HL-60 (cell line): ENCODE measurements around the gene NECTIN4.

Experiments
- DNase-seq, 2 experiments: peaks; one replicate each; pipeline ENCODE4 v3.0.0-alpha.2; 2010 to 2020; ENCODE audit warnings: low read depth in 1 of 2, low spot score in 1 of 2
- H3K27ac ChIP-seq: fragments of 250-450 bp; sonication (Bioruptor Pico); replicated peaks from 2 replicates; pipeline ENCODE4 v1.5.1; 2020; ENCODE audit warnings: mild to moderate bottlenecking, moderate library complexity
- H3K27me3 ChIP-seq: fragments of 250-450 bp; sonication (Bioruptor Pico); 2 replicates; pipeline ENCODE4 v1.5.1; 2021; ENCODE audit warnings: mild to moderate bottlenecking, moderate library complexity; ENCODE audit not compliant: insufficient read depth, poor library complexity, severe bottlenecking
- H3K4me3 ChIP-seq: replicated peaks from 2 replicates; pipeline ENCODE4 v1.5.1; 2011; ENCODE audit warnings: mild to moderate bottlenecking, control low read depth, low read length; ENCODE audit not compliant: insufficient read depth
- GABPA ChIP-seq: IDR thresholded peaks from 2 replicates; pipeline ENCODE4 v1.6.1; 2012; ENCODE audit warnings: low read depth
- POLR2AphosphoS5 ChIP-seq: IDR thresholded peaks from 2 replicates; pipeline ENCODE4 v1.6.1; 2012; ENCODE audit warnings: low read depth
- SPI1 ChIP-seq: IDR thresholded peaks from 2 replicates; pipeline ENCODE4 v1.6.1; 2012; ENCODE audit warnings: low read depth, mild to moderate bottlenecking, borderline replicate concordance
- TF ChIP-seq, protein P1 (sequence below): IDR thresholded peaks from 2 replicates; pipeline ENCODE4 v1.6.1; 2012; ENCODE audit warnings: low read depth; ENCODE audit not compliant: insufficient replicate concordance
- TF ChIP-seq, protein P2 (sequence below): IDR thresholded peaks from one replicate; pipeline ENCODE4 v1.5.1; 2011; ENCODE audit warnings: low read length, control low read depth, inconsistent platforms; ENCODE audit not compliant: insufficient read depth

NECTIN4 gene

DNA sequence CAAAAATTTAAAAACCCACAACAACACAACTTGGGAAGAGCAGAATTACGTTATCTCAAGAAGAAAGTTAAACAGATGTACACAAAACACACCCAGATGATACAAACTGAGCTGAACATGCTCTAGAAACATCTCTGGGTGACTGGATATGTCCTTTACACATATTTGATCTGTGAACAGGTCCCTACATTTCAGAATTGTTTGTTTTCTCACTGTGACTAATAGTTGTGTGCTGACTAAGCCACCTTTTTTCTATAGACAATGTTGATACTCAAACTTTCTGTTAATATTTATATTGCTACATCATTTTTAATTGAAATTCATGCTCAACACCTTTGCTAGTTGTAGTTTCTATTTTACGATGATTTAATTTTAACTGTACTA, 67.4 kb downstream of the NECTIN4 start:
- TF ChIP-seq SPI1: no peak
- TF ChIP-seq, protein P1, sequence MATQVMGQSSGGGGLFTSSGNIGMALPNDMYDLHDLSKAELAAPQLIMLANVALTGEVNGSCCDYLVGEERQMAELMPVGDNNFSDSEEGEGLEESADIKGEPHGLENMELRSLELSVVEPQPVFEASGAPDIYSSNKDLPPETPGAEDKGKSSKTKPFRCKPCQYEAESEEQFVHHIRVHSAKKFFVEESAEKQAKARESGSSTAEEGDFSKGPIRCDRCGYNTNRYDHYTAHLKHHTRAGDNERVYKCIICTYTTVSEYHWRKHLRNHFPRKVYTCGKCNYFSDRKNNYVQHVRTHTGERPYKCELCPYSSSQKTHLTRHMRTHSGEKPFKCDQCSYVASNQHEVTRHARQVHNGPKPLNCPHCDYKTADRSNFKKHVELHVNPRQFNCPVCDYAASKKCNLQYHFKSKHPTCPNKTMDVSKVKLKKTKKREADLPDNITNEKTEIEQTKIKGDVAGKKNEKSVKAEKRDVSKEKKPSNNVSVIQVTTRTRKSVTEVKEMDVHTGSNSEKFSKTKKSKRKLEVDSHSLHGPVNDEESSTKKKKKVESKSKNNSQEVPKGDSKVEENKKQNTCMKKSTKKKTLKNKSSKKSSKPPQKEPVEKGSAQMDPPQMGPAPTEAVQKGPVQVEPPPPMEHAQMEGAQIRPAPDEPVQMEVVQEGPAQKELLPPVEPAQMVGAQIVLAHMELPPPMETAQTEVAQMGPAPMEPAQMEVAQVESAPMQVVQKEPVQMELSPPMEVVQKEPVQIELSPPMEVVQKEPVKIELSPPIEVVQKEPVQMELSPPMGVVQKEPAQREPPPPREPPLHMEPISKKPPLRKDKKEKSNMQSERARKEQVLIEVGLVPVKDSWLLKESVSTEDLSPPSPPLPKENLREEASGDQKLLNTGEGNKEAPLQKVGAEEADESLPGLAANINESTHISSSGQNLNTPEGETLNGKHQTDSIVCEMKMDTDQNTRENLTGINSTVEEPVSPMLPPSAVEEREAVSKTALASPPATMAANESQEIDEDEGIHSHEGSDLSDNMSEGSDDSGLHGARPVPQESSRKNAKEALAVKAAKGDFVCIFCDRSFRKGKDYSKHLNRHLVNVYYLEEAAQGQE: no peak
- TF ChIP-seq GABPA: no peak
- TF ChIP-seq, protein P2, sequence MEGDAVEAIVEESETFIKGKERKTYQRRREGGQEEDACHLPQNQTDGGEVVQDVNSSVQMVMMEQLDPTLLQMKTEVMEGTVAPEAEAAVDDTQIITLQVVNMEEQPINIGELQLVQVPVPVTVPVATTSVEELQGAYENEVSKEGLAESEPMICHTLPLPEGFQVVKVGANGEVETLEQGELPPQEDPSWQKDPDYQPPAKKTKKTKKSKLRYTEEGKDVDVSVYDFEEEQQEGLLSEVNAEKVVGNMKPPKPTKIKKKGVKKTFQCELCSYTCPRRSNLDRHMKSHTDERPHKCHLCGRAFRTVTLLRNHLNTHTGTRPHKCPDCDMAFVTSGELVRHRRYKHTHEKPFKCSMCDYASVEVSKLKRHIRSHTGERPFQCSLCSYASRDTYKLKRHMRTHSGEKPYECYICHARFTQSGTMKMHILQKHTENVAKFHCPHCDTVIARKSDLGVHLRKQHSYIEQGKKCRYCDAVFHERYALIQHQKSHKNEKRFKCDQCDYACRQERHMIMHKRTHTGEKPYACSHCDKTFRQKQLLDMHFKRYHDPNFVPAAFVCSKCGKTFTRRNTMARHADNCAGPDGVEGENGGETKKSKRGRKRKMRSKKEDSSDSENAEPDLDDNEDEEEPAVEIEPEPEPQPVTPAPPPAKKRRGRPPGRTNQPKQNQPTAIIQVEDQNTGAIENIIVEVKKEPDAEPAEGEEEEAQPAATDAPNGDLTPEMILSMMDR: no peak
- no peak for TF ChIP-seq POLR2AphosphoS5
- no peak overlapping the region; the same call in 1 of the 2 replicates for H3K27ac ChIP-seq
- DNase-seq: no peak
- H3K4me3 ChIP-seq: no peak overlapping the region
- no peaks in the 10 kb centered on the region for H3K27me3 ChIP-seq

DNA sequence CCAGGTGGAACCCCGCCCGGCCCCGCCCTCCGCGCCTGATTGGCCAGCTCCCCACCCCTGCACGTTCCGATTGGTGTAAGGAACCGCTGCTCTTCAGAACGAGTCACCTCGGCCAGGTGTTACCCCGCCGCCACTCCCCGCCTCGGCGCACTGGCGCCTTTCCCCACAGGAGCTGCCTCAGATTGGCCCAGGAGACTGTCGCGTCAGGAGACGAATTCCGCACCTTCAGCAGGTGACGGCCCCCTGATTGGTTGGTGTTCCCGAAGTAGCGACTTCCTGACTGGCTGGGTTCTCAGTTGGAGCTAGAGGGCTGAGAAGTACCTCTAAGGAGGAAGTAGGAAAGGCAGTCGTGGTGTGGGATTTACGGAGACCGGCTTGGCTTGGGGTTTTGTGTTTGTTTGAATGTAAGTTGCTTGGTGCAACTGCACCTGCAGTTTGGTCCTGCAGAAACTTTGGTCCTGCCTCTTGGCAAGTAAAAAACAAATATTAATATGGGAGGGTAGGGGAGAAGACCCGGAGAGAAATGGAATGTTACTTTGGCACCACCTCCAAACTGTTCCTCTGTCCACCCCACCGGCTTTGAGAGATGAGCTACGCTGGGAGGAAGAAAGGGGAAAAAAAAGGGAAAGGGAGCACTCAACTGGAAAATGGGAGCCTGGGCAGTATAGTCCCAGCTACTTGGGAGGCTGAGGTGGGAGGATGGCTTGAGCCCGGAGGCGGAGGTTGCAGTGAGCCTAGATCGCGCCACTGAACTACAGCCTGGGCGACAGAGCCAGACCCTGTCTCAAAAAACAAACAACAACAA, 68.0 kb downstream of the NECTIN4 start:
- Histone ChIP-seq H3K27ac (peak overlapping the region; percentile 72), H3K4me3 (peak overlapping the region; percentile 76), H3K27me3 (no peaks in the 10 kb centered on the region)
- TF ChIP-seq POLR2AphosphoS5: peak; percentile 63; the same call in 1 of the 2 replicates
- no peak for TF ChIP-seq GABPA
- TF ChIP-seq SPI1: peak; percentile 55; the same call in 1 of the 2 replicates
- peak; percentile 80 to 90 for DNase-seq
